A549 (cell line): ENCODE results near the gene MPP2. TPM values are rescaled to one million over a fixed set of nuclear protein-coding genes. Genes with fewer than 3 reads are reported as not detected.
A peak's percentile ranks its signal among the peaks of the same experiment; 100 is the strongest.

Experiments
- ATAC-seq, 2 experiments: fragments of 200-7000 bp in 1 of 2; fragments of >200 bp in 1 of 2; cut with Nextera tagmentation in 1 of 2; cut with Tn5 transposase in 1 of 2; 3 replicates each; pipeline versions ENCODE4 v1.8.0 to v1.9.1; 2018 to 2020; ENCODE audit warnings: mild to moderate bottlenecking in 1 of 2, moderate library complexity in 1 of 2
- CTCF ChIA-PET: fragments of 300-600 bp; sonication (Branson Sonifier 250); formaldehyde crosslinking; extraction: SDS; loops from one replicate; lab custom pipeline; 2021; ENCODE audit warnings: antibody characterized with exemption, inconsistent platforms; lab: Yijun Ruan, JAX
- POLR2A ChIA-PET: fragments of 350-600 bp; formaldehyde crosslinking; extraction: SDS; loops from one replicate; lab custom pipeline; 2021; ENCODE audit warnings: antibody characterized with exemption, inconsistent platforms; lab: Yijun Ruan, JAX
- DNase-seq, 2 experiments: peaks; one replicate each; pipeline versions ENCODE4 v3.0.0 to v3.0.0-alpha.2; 2011 to 2016; ENCODE audit warnings: low read depth in 1 of 2, low spot score in 1 of 2
- FAIRE-seq: peaks from 2 replicates; lab custom pipeline; 2011; peaks lifted over from hg19 to GRCh38; lab: Jason Lieb, UNC
- H3K27ac ChIP-seq, 2 experiments: fragments of >200 bp; sonication (Bioruptor Twin); formaldehyde crosslinking; 3 replicates each; pipeline ENCODE4 v1.5.1; 2016 to 2017
- H3K4me1 ChIP-seq: fragments of >200 bp; sonication (Bioruptor Twin); formaldehyde crosslinking; 3 replicates; pipeline ENCODE4 v1.6.1; 2016
- H3K4me2 ChIP-seq: fragments of >200 bp; sonication (Bioruptor Twin); formaldehyde crosslinking; 3 replicates; pipeline ENCODE4 v1.6.1; 2016
- H3K4me3 ChIP-seq: fragments of >200 bp; sonication (Bioruptor Twin); formaldehyde crosslinking; 3 replicates; pipeline ENCODE4 v1.5.1; 2016
- H3K9me3 ChIP-seq: fragments of >200 bp; sonication (Bioruptor Twin); formaldehyde crosslinking; 3 replicates; pipeline ENCODE4 v1.6.1; 2016
- BHLHE40 ChIP-seq: IDR thresholded peaks from 2 replicates; pipeline ENCODE4 v1.6.1; 2012; ENCODE audit warnings: low read depth, low read length, inconsistent platforms
- CHD4 ChIP-seq: fragments of 200-600 bp; sonication (generic); IDR thresholded peaks from 2 replicates; pipeline ENCODE4 v1.6.1; 2016; ENCODE audit warnings: antibody characterized with exemption, mild to moderate bottlenecking, borderline replicate concordance
- GATA3 ChIP-seq: IDR thresholded peaks from 2 replicates; pipeline ENCODE4 v1.6.1; 2012; ENCODE audit warnings: borderline replicate concordance
- JUN ChIP-seq, 2 experiments: fragments of >200 bp; sonication (Bioruptor Twin); formaldehyde crosslinking; IDR thresholded peaks; 2 replicates in 1 of 2; 3 replicates in 1 of 2; pipeline ENCODE4 v1.6.1; 2016 to 2017
- MAZ ChIP-seq: fragments of 150-350 bp; IDR thresholded peaks from 2 replicates; pipeline ENCODE4 v1.6.1; 2014; ENCODE audit warnings: antibody characterized with exemption, low read depth, low read length, borderline replicate concordance
- PHF8 ChIP-seq: fragments of 200-600 bp; sonication (generic); IDR thresholded peaks from 2 replicates; pipeline ENCODE4 v1.6.1; 2016; ENCODE audit warnings: low read depth, mild to moderate bottlenecking, antibody characterized with exemption, moderate library complexity, borderline replicate concordance
- POLR2A ChIP-seq: IDR thresholded peaks from 2 replicates; pipeline ENCODE4 v1.6.1; 2012; ENCODE audit warnings: mild to moderate bottlenecking, low read length
- RNF2 ChIP-seq: fragments of 200-600 bp; sonication (generic); IDR thresholded peaks from 2 replicates; pipeline ENCODE4 v1.6.1; 2016; ENCODE audit warnings: low read depth, mild to moderate bottlenecking, antibody characterized with exemption, moderate library complexity, borderline replicate concordance
- ZSCAN20 ChIP-seq: fragments of 250-450 bp; sonication (Bioruptor Pico); IDR thresholded peaks from 2 replicates; pipeline ENCODE4 v1.8.0; 2022; ENCODE audit warnings: mild to moderate bottlenecking, moderate library complexity
- WGBS: methylation state at CpG from one replicate; pipeline ENCODE4 v1.1.6; 2017; ENCODE audit errors: missing lambda C conversion rate; 5-methylcytosine and 5-hydroxymethylcytosine counted together
- polyA plus RNA-seq, 4 experiments: library from polyadenylated mRNA; depleted of rRNA in 3 of 4; stranded (reverse); fragments of >200 nt; fragmentation: RNase III in 1 of 4; extraction: RNeasy Plus Mini Kit Qiagen cat#74134 plus additional on column Dnase treatment in 1 of 4; gene quantifications; 2 replicates in 3 of 4; 3 replicates in 1 of 4; pipeline ENCODE4 v1.2.3, GENCODE V29; 2011 to 2017
- TF ChIP-seq, protein P1 (sequence below): IDR thresholded peaks from 2 replicates; pipeline ENCODE4 v1.6.1; 2012
- TF ChIP-seq, protein P2 (sequence below): fragments of >200 bp; sonication (Bioruptor Twin); formaldehyde crosslinking; IDR thresholded peaks from 3 replicates; pipeline ENCODE4 v1.6.1; 2016
- TF ChIP-seq, protein P3 (sequence below): fragments of 250-450 bp; sonication (Bioruptor Pico); IDR thresholded peaks from 2 replicates; pipeline ENCODE4 v1.5.0; 2020; ENCODE audit warnings: low read depth, mild to moderate bottlenecking, moderate library complexity
- TF ChIP-seq, protein P4 (sequence below): fragments of 200-600 bp; sonication (generic); IDR thresholded peaks from 2 replicates; pipeline ENCODE4 v1.6.1; 2016; ENCODE audit warnings: antibody characterized with exemption, mild to moderate bottlenecking, moderate library complexity
- TF ChIP-seq, protein P5 (sequence below): IDR thresholded peaks from 2 replicates; pipeline ENCODE4 v1.6.1; 2012; ENCODE audit warnings: low read depth, borderline replicate concordance

MPP2 gene
- polyA plus RNA-seq, 2 of the 4 experiments (the other 2 are of a cell fraction): 3.8 to 4.2 TPM

DNA sequence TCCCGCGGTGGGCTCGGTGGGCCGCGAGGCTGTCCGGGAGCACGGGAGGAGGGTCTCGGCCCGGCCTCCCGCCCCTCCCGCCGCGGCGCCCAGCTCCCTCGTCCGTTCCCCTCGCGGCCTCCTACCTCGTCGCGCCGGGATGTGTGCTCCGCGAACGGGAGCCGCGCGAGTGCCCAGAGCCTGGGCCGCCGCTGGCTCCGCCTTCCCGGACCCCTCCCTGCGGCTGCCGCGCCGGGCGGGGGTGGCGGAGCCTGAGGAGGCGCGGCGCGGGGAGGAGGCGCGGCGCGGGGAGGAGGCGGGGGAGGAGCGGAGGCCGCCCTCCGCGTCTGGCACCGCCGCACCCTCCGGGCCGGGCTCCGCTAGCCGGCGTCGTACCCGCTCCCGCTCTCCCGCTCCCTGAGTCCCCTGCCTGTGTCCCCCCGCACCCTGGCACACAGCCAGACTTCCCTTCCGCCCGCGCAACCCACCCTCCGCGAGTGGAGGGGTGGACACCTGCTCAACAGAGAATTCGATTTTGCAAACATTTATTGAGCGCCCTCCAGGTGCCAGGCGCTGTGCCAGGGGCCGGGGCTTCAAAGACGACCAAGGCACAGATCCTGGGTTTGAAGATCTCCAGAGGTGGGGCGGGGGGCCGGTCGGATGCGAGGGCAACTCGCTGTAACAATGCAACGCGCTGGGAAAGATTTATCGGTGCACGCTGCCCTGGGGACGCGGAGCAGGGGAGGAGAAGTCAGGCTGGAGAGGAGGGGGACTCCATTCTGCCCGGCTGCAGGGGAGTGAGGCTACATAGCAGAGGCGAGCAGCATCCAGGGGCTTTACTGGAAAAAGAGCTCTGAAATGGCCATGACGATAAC is 74.1 kb downstream of the MPP2 start, which contains the start of gene MPP3:
TSS of gene MPP3 (minus strand) at position 171 of the 854 bp plus-strand sequence. CDS start 1,240 bp downstream, outside the sequence.
- peak within 1 kb of the TSS; percentile 80 for H3K4me3 ChIP-seq
- H3K27ac ChIP-seq: peak within 1 kb of the TSS; percentile 91 to 98
- peaks cover 24% of the 10 kb centered on the region for H3K4me1 ChIP-seq
- peak within 1 kb of the TSS; percentile 90 for H3K4me2 ChIP-seq
- DNase-seq (peak; percentile 78 to 94), ATAC-seq (peak; percentile 84 to 91)
- POLR2A ChIA-PET: no interaction called here
- TF ChIP-seq, protein P1, sequence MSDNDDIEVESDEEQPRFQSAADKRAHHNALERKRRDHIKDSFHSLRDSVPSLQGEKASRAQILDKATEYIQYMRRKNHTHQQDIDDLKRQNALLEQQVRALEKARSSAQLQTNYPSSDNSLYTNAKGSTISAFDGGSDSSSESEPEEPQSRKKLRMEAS: peak; percentile 45; the same call in 1 of the 2 replicates
- peak; percentile 13; the same call in 1 of the 2 replicates for TF ChIP-seq GATA3
- peak; percentile 56; the same call in 1 of the 2 replicates for TF ChIP-seq RNF2
- peak; percentile 77; the same call in 1 of the 2 replicates for TF ChIP-seq MAZ
- no peak for TF ChIP-seq ZSCAN20 (CRISPR knock-in tag)
- TF ChIP-seq, protein P2, sequence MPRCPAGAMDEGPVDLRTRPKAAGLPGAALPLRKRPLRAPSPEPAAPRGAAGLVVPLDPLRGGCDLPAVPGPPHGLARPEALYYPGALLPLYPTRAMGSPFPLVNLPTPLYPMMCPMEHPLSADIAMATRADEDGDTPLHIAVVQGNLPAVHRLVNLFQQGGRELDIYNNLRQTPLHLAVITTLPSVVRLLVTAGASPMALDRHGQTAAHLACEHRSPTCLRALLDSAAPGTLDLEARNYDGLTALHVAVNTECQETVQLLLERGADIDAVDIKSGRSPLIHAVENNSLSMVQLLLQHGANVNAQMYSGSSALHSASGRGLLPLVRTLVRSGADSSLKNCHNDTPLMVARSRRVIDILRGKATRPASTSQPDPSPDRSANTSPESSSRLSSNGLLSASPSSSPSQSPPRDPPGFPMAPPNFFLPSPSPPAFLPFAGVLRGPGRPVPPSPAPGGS: peak; percentile 80; the same call in 2 of the 3 replicates
- peak; percentile 68; the same call in 1 of the 2 replicates for TF ChIP-seq PHF8
- TF ChIP-seq, protein P3, sequence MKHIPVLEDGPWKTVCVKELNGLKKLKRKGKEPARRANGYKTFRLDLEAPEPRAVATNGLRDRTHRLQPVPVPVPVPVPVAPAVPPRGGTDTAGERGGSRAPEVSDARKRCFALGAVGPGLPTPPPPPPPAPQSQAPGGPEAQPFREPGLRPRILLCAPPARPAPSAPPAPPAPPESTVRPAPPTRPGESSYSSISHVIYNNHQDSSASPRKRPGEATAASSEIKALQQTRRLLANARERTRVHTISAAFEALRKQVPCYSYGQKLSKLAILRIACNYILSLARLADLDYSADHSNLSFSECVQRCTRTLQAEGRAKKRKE (CRISPR knock-in tag): no peak
- TF ChIP-seq BHLHE40: no peak
- peak in 1 of 2 experiments; percentile 65; a peak in 3 of 5 replicates for TF ChIP-seq JUN (IDR thresholded peaks at IDR 0.05)
- TF ChIP-seq, protein P4, sequence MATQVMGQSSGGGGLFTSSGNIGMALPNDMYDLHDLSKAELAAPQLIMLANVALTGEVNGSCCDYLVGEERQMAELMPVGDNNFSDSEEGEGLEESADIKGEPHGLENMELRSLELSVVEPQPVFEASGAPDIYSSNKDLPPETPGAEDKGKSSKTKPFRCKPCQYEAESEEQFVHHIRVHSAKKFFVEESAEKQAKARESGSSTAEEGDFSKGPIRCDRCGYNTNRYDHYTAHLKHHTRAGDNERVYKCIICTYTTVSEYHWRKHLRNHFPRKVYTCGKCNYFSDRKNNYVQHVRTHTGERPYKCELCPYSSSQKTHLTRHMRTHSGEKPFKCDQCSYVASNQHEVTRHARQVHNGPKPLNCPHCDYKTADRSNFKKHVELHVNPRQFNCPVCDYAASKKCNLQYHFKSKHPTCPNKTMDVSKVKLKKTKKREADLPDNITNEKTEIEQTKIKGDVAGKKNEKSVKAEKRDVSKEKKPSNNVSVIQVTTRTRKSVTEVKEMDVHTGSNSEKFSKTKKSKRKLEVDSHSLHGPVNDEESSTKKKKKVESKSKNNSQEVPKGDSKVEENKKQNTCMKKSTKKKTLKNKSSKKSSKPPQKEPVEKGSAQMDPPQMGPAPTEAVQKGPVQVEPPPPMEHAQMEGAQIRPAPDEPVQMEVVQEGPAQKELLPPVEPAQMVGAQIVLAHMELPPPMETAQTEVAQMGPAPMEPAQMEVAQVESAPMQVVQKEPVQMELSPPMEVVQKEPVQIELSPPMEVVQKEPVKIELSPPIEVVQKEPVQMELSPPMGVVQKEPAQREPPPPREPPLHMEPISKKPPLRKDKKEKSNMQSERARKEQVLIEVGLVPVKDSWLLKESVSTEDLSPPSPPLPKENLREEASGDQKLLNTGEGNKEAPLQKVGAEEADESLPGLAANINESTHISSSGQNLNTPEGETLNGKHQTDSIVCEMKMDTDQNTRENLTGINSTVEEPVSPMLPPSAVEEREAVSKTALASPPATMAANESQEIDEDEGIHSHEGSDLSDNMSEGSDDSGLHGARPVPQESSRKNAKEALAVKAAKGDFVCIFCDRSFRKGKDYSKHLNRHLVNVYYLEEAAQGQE: no peak
- peak; percentile 46; the same call in 1 of the 2 replicates for TF ChIP-seq CHD4
- TF ChIP-seq POLR2A: peak; percentile 72
- TF ChIP-seq, protein P5, sequence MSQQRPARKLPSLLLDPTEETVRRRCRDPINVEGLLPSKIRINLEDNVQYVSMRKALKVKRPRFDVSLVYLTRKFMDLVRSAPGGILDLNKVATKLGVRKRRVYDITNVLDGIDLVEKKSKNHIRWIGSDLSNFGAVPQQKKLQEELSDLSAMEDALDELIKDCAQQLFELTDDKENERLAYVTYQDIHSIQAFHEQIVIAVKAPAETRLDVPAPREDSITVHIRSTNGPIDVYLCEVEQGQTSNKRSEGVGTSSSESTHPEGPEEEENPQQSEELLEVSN: peak; percentile 83
- TF ChIP-seq, all 56 proteins: peak for 10
- H3K9me3 ChIP-seq: no peaks in the 10 kb centered on the region
- WGBS: 23% methylated on average over 34 of the region's 87 CpGs
- no peak for FAIRE-seq
- CTCF ChIA-PET: interaction anchor here (2.1 to 5.9 kb wide), 3 partner anchors 9 to 13 kb away, joined by 10 to 31 read pairs (median 24); partner anchors contain the start of gene CD300LG
